Endothelial cell of umbilical vein (primary cell): ENCODE measurements around the gene TSPAN31. TPM values are rescaled to one million over a fixed set of nuclear protein-coding genes. Genes with fewer than 3 reads are reported as not detected.

Experiments used
- BruUV-seq: library from RNA; stranded (reverse); fragments of 400-500 nt; replicated peaks from 2 replicates; lab custom pipeline; 2021; lab: Mats Ljungman, UMichigan
- CTCF ChIA-PET: fragments of 300-600, 350-600 bp; sonication (Branson Sonifier 250); formaldehyde crosslinking; loops from one replicate; lab custom pipeline; 2021; ENCODE audit warnings: antibody characterized with exemption, inconsistent platforms; lab: Charles Lee
- POLR2A ChIA-PET: fragments of 300-600, 350-600 bp; sonication (Branson Sonifier 250); formaldehyde crosslinking; loops from one replicate; lab custom pipeline; 2021; ENCODE audit warnings: antibody characterized with exemption, inconsistent platforms; lab: Charles Lee
- DNase-seq: peaks from one replicate; pipeline ENCODE4 v3.0.0-alpha.2; 2011; ENCODE audit warnings: low read depth, low spot score
- FAIRE-seq: peaks from 2 replicates; lab custom pipeline; 2011; peaks lifted over from hg19 to GRCh38; lab: Jason Lieb, UNC
- H2AFZ ChIP-seq: 2 replicates; pipeline ENCODE4 v1.6.0; 2012; ENCODE audit warnings: low read depth, low read length, control low read depth, inconsistent platforms
- H3K27ac ChIP-seq: 2 replicates; pipeline ENCODE4 v1.5.1; 2011; ENCODE audit warnings: low read depth, mild to moderate bottlenecking, control low read depth, low read length, moderate library complexity; ENCODE audit not compliant: insufficient read depth
- H3K27me3 ChIP-seq, 2 experiments: 2 replicates each; pipeline versions ENCODE4 v1.6.0 to v1.6.1; 2011; ENCODE audit warnings: low read length in 2 of 2, mixed read lengths in 1 of 2; ENCODE audit not compliant: control insufficient read depth in 2 of 2, insufficient read depth in 2 of 2
- H3K36me3 ChIP-seq, 2 experiments: 2 replicates in 1 of 2; 3 replicates in 1 of 2; pipeline ENCODE4 v1.5.1; 2011; ENCODE audit warnings: low read length in 2 of 2, mild to moderate bottlenecking in 1 of 2, moderate library complexity in 1 of 2; ENCODE audit not compliant: control insufficient read depth in 2 of 2, insufficient read depth in 2 of 2; ENCODE audit errors: extremely low read depth in 1 of 2
- H3K4me1 ChIP-seq: 3 replicates; pipeline ENCODE4 v1.5.1; 2011; ENCODE audit warnings: mild to moderate bottlenecking, low read length; ENCODE audit not compliant: control insufficient read depth, insufficient read depth; ENCODE audit errors: extremely low read depth
- H3K4me2 ChIP-seq: 2 replicates; pipeline ENCODE4 v1.6.1; 2011; ENCODE audit warnings: low read length, control low read depth, mixed read lengths; ENCODE audit not compliant: insufficient read depth
- H3K4me3 ChIP-seq, 3 experiments: fragments of 200-600 bp in 1 of 3; sonication (generic), shearing (Covaris generic) in 1 of 3; replicated peaks in 1 of 3; 2 replicates each; pipeline ENCODE4 v1.5.1; 2011 to 2016; ENCODE audit warnings: control low read depth in 3 of 3, low read length in 3 of 3, mild to moderate bottlenecking in 2 of 3, inconsistent platforms in 1 of 3, low read depth in 1 of 3, moderate library complexity in 1 of 3; ENCODE audit not compliant: insufficient read depth in 1 of 3
- H3K79me2 ChIP-seq: 2 replicates; pipeline ENCODE4 v1.6.0; 2012; ENCODE audit warnings: low read length, inconsistent platforms; ENCODE audit not compliant: control insufficient read depth, insufficient read depth
- H3K9ac ChIP-seq: replicated peaks from 2 replicates; pipeline ENCODE3; 2011; ENCODE audit warnings: low read length, control low read depth; ENCODE audit not compliant: insufficient read depth; ENCODE audit errors: extremely low read depth
- H3K9me1 ChIP-seq: replicated peaks from 3 replicates; pipeline ENCODE4 v1.6.0; 2011; ENCODE audit warnings: mild to moderate bottlenecking, low read length; ENCODE audit not compliant: control insufficient read depth, insufficient read depth; ENCODE audit errors: extremely low read depth
- H3K9me3 ChIP-seq: replicated peaks from 2 replicates; pipeline ENCODE4 v1.5.1; 2012; ENCODE audit warnings: low read length, inconsistent platforms; ENCODE audit not compliant: control insufficient read depth, insufficient read depth
- H4K20me1 ChIP-seq: replicated peaks from 2 replicates; pipeline ENCODE3; 2011; ENCODE audit warnings: mild to moderate bottlenecking, low read length; ENCODE audit not compliant: control insufficient read depth, insufficient read depth; ENCODE audit errors: extremely low read depth
- CTCF ChIP-seq, 2 donors: IDR thresholded peaks; 1 replicate in 1 of 2; 2 replicates in 1 of 2; pipeline ENCODE4 v1.5.1; 2011; ENCODE audit warnings: low read length in 2 of 2, mild to moderate bottlenecking in 2 of 2, moderate library complexity in 2 of 2, control low read depth in 1 of 2, inconsistent platforms in 1 of 2, low read depth in 1 of 2; ENCODE audit not compliant: insufficient read depth in 1 of 2; ENCODE audit errors: extremely low read depth in 1 of 2
- EZH2 ChIP-seq: IDR thresholded peaks from 2 replicates; pipeline ENCODE4 v1.6.1; 2012; ENCODE audit warnings: borderline replicate concordance, low read depth, mild to moderate bottlenecking, moderate library complexity, low read length, inconsistent platforms; ENCODE audit not compliant: severe bottlenecking
- FOS ChIP-seq: IDR thresholded peaks from 2 replicates; pipeline ENCODE4 v1.6.1; 2011; ENCODE audit warnings: mild to moderate bottlenecking, low read length, moderate library complexity, borderline replicate concordance; ENCODE audit not compliant: insufficient read depth
- GATA2 ChIP-seq: IDR thresholded peaks from 2 replicates; pipeline ENCODE4 v1.7.0; 2011; ENCODE audit warnings: low read depth, mild to moderate bottlenecking, moderate library complexity, mixed read lengths, low read length; ENCODE audit not compliant: insufficient read length, insufficient read depth
- JUN ChIP-seq: IDR thresholded peaks from 2 replicates; pipeline ENCODE4 v1.6.1; 2011; ENCODE audit warnings: borderline replicate concordance, low read depth; ENCODE audit not compliant: insufficient read length, insufficient read depth
- MAX ChIP-seq: IDR thresholded peaks from 2 replicates; pipeline ENCODE4 v1.6.1; 2011; ENCODE audit not compliant: insufficient read depth, insufficient read length
- MYC ChIP-seq: IDR thresholded peaks from one replicate; pipeline ENCODE4 v1.6.1; 2011; ENCODE audit warnings: mild to moderate bottlenecking, low read depth, low read length
- POLR2A ChIP-seq: IDR thresholded peaks from 2 replicates; pipeline ENCODE4 v1.6.1; 2012; ENCODE audit warnings: low read depth, mild to moderate bottlenecking, control low read depth, low read length
- POLR2AphosphoS5 ChIP-seq: IDR thresholded peaks from 2 replicates; pipeline ENCODE4 v1.6.1; 2012; ENCODE audit warnings: low read depth, mild to moderate bottlenecking, control low read depth, low read length, moderate library complexity; ENCODE audit not compliant: insufficient read depth
- dilution Hi-C: fragments of 300-500 bp; cut with MboI; formaldehyde crosslinking; loops from one replicate; pipeline ENCODE4 v1.15.0; 2019; ENCODE audit warnings: low sequenced_read_pairs; ENCODE audit not compliant: extremely low pct_ligation_motif_present
- intact Hi-C: fragments of 100-400 bp; cut with micrococcal nuclease; formaldehyde crosslinking; loops from one replicate; pipeline ENCODE4 v1.10.0; 2022
- polyA plus RNA-seq, 4 experiments: library from polyadenylated mRNA; depleted of rRNA in 3 of 4; stranded (reverse) in 3 of 4; unstranded in 1 of 4; fragments of >200 nt; gene quantifications; 2 replicates each; pipeline versions ENCODE4 v1.2.1 to v1.2.3, GENCODE V29; 2011 to 2012; ENCODE audit warnings: missing spikeins in 1 of 4
- total RNA-seq: library from RNA; stranded (reverse); gene quantifications from 2 replicates; pipeline ENCODE4 v1.2.3, GENCODE V29; 2021

TSPAN31 gene
- total and polyA plus RNA-seq, 2 donors (not counting 3 experiments of a cell fraction or from before 2014, with no cell fraction given) = 15.0 to 43.9 TPM

GRCh38 chr12:57726151-57726883 lies 18.5 kb upstream of the TSPAN31 start:
- peak overlapping the region; percentile 61 for H3K9ac ChIP-seq
- intact Hi-C loops = loop anchor here (1.0 kb wide), 4 partner anchors 26 to 179 kb away; partner anchors contain the start of genes CDK4, EEF1AKMT3, METTL1 and OS9
- H3K4me3 ChIP-seq = peak overlapping the region; percentile 62 to 64 (median 62)
- H4K20me1 ChIP-seq = no peaks in the 10 kb centered on the region
- peak overlapping the region; percentile 23 for H3K27ac ChIP-seq
- dilution Hi-C loops = no loop called here
- no peaks in the 10 kb centered on the region for H3K9me1 ChIP-seq
- peak; percentile 74 for DNase-seq
- BruUV-seq = no TSS peak
- H3K27me3 ChIP-seq = peaks cover 2 to 8% of the 10 kb centered on the region in 2 experiments
- H3K4me1 ChIP-seq = peaks cover 7% of the 10 kb centered on the region
- peak; percentile 87 for FAIRE-seq
- no peaks in the 10 kb centered on the region for H3K9me3 ChIP-seq
- H2AFZ ChIP-seq = peak overlapping the region; percentile 96
- TF ChIP-seq CTCF (IDR thresholded peaks at IDR 0.05; ENCODE audit: extremely low read depth in 1 of 2, insufficient read depth in 1 of 2, low read depth in 1 of 2, low read length in 2 of 2) = peak; percentile 88 to 97
- TF ChIP-seq JUN = no peak
- no peak for TF ChIP-seq FOS
- TF ChIP-seq POLR2A = peak; percentile 79
- TF ChIP-seq EZH2 = no peak
- peak; percentile 57 for TF ChIP-seq POLR2AphosphoS5
- no peak for TF ChIP-seq GATA2
- no peak for TF ChIP-seq MAX
- no peak for TF ChIP-seq MYC
- H3K79me2 ChIP-seq = no peaks in the 10 kb centered on the region
- H3K36me3 ChIP-seq = no peaks in the 10 kb centered on the region
- CTCF ChIA-PET = interaction anchor here (0.5 to 4.6 kb wide), 20 partner anchors 10 to 143 kb away, joined by 3 to 48 read pairs (median 6); partner anchors contain the start of genes AGAP2, ARHGEF25, CDK4 and CYP27B1
- POLR2A ChIA-PET = interaction anchor here (0.6 kb wide), 1 partner anchor 29 kb away, joined by 3 read pairs; no protein-coding TSS in a partner anchor
- peak overlapping the region; percentile 54 for H3K4me2 ChIP-seq
